Body of pancreas (tissue), 4 donors: ENCODE data around the gene SESN2.

Source experiments
- POLR2A ChIP-seq, 3 donors: fragments of 450-650 bp; IDR thresholded peaks; one replicate each; pipeline ENCODE4 v1.6.1; 2016; ENCODE audit warnings: antibody characterized with exemption in 3 of 3, mild to moderate bottlenecking in 2 of 3
- TF ChIP-seq, protein P1 (sequence below), 7 experiments: fragments of 450-650 bp in 4 of 7; fragments of 200-600 bp in 3 of 7; sonication (generic) in 3 of 7; IDR thresholded peaks; one replicate each; pipeline ENCODE4 v1.5.1; 2016 to 2019; ENCODE audit warnings: antibody characterized with exemption in 7 of 7

DNA sequence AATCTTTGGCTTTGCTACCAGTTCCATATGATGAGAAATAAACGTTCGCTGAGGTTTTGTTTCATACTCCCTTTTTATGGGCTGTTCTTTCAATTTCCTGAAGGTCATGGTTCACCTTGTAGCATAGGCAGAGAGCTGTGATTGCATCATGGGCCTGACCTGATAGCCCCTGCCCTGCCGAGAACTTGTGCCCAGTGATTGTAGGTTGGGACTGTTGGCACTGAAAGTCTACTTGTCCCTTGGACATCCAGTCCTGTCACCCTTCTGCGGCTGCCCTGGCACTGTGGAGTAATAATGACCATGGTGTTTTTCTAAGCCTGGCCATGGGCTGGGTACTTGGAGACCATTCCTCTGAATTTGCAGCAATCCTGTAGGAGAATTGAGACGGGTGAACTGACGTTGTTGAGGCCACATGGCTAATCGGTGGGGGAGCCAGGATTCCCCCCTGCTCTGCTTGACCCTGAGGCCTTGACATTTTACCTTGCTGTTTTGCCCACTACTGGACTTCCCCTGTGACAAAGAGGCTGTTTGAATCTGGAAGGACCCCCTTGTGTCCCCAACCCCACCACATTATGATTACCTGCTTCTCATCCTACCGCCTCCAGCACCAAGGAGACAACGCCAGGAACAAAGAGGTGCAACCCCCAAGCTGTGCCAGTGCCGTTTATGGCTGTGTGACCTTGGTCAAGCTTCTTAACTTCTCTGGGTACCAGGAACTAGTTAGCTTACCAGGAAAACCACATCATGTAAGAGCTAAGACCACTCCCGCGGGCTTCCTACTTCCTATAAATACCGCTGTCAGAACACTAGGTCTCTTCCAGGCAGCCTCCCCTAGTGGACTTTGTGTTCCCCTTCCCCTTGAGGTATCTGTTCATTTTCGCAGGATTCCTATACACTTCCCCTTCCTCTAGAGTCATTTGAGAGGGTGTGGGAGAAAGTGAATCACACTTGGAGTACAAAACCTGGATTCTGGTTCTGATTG, 23.4 kb downstream of the SESN2 start:
- TF ChIP-seq POLR2A (IDR thresholded peaks at IDR 0.05) = no peak
- TF ChIP-seq, protein P1, sequence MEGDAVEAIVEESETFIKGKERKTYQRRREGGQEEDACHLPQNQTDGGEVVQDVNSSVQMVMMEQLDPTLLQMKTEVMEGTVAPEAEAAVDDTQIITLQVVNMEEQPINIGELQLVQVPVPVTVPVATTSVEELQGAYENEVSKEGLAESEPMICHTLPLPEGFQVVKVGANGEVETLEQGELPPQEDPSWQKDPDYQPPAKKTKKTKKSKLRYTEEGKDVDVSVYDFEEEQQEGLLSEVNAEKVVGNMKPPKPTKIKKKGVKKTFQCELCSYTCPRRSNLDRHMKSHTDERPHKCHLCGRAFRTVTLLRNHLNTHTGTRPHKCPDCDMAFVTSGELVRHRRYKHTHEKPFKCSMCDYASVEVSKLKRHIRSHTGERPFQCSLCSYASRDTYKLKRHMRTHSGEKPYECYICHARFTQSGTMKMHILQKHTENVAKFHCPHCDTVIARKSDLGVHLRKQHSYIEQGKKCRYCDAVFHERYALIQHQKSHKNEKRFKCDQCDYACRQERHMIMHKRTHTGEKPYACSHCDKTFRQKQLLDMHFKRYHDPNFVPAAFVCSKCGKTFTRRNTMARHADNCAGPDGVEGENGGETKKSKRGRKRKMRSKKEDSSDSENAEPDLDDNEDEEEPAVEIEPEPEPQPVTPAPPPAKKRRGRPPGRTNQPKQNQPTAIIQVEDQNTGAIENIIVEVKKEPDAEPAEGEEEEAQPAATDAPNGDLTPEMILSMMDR (IDR thresholded peaks at IDR 0.05) = no peak
